ENCODE results near the gene APBB2.

APBB2 gene

DNA sequence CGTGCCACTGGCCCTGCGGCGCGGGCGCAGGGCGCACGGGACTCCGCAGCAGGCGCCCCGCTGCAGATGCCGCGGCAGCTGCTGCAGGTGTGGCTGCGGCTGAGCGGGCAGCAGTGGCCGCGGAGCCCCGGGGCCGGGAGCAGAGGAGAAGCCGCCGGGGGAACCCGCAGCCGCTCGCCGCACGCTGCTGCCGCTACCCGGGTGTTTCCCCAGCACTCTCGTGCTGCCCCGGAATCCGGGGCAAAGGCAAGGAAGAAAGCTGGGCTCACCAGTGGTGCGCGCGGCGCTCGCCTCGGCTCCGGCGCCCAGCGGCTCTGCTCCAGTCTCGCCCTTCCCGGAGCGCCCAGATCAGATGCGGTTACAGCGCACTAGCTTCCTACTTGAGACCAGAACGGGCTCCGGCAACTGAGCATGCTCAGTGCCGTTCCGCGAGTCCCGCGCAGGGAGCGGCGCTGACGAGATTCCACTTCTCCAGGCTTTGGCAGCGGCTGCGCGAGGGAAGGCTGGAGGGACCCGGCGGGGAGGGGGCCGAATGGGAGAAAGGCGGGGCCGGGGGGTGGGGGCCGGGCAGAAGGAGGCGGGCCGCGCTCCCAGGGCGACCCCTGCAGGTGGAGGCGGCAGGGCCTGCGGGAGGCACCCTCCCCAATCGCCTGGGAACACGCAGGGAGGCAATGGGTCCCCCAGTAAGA, at the start of gene APBB2:
Gene APBB2 (minus strand): TSS at position 407 of the 689 bp plus-strand sequence. CDS start 181,288 bp downstream, outside the sequence.
- DNase-seq = peak; percentile 61

DNA sequence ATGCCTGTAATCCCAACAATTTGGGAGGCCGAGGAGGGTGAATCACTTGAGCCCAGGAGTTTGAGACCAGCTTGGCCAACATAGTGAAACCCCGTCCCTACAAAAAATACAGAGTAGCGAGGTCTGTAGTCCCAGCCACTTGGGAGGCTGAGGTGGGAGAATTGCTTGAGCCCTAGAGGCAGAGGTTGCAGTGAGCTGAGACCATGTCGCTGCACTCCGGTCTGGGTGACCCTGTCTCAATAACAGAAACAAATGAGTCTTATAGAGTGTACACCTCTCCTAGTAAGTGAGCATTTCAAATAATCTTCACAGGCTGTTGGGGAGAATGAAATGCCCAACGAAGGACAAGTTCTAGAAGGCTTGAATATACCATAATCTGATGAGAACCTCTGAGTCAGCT, 47.9 kb upstream of the APBB2 start:
- DNase-seq = no peak

DNA sequence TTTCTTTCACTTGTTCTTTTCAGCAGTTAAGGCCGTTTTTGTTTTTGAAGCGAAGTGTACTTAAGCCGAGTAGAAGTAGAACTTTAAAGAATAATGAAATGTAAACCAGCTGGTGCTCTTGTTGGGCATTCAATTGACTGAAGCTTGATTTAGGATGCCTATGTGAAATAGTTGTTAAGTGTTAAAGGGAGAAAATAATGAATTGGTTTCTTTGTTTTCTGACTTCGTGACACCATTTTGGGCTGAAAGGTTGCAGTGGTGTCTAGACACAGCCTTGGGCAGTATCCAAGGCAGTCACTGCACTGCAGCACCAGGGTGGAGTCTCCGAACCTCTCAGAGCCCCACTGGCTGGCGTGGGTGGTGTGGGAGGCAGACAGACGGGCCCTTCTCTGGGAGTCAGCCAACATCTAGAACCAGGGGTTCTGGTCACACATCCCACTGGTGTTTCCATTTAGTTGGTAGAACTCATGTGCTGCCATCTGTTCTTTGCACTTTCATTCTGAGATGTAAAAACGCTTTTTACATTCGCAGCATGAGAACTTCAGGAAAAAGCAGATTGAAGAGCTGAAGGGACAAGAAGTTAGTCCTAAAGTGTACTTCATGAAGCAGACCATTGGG, 45.9 kb upstream of the APBB2 start:
- no peak for DNase-seq

DNA sequence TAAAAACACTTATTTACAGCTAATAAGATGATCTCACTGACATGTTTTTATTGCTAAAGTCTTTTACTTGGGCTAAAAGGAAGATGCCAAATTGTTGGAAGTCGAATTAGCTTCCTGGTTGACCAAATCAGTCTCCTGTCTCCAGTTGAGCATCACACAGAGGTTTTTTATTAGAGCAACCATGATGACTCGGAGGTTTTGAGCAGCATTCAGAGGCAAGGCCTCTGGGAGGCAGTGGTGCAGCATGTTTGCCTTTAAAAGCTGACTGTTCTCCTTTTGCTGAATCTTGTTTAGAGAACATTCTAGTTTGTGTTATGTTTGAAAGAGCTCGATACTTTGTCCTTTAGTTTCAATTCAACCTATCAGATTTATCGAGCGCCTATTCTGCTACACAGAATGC, 44.4 kb upstream of the APBB2 start:
- no peak for DNase-seq

DNA sequence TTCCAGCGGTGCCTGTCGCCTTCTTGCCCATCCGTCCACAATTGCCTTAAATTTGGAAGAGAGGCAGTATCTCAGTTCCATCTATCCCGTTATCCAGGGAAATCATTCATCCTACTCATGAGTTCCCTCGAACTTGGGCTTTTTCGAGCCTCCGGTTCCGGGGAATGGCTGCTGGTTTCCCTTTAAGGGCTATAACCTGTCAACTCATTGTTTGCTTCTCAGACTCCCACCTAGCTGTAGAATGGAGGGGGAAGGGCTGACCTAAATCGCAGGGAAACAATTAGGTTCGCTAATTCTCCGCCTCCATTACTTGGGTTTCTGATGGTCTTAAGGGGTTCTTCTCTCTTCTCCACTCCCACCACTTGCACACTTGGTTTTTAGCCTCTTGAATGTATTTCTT, 43.6 kb upstream of the APBB2 start:
- DNase-seq = no peak

DNA sequence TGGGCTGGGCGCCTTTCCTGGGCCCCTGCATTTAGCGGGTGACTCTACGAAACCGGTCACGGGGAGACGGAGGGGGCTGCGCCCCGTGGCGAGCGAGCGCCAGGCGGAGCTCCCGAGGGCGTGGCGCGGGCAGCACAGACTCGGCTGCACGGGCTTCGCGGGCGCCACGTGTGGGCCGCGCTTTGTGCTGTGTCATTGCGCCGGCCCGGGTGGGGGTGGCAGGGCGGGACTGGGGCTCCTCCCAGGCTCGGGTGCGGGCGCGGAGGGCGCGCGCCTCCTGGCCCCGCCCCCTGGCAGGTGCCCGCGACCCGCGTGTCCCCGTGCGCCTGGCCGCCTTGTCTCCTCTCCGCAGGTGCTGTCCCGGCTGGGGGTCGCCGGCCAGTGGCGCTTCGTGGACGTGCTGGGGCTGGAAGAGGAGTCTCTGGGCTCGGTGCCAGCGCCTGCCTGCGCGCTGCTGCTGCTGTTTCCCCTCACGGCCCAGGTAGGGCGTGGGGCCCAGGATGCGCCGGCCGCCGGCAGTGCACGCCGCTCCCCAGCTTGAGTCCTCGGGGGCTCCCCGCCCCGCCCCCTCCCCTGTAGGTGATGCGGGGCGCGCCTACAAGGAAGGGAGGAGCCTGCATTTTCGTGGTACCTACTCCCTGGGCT, 43.0 kb upstream of the APBB2 start:
- DNase-seq = peak; percentile 8

DNA sequence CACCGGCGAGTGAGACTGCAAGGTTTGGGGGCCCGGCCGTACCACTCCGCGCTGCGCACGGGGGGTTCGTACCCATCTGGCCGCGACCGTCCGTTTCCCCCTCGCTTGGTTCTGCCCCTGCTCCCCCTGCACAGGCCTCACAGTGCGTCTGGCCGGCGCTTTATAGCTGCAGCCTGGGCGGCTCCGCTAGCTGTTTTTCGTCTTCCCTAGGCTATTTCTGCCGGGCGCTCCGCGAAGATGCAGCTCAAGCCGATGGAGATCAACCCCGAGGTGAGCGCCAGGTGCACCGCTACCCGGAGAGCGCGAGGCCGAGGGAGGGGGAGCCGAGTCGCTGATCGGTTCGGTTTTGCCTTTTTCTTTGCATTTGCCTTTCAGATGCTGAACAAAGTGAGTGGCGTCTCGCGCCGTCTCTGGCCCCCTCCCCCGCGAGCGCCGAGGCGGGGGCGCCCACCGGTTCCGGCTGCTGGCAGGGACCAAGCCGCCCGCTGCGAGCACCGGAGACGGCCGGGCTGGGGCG, 42.5 kb upstream of the APBB2 start, which contains the start of gene UCHL1:
Gene UCHL1 (plus strand): TSS at position 189 of the 517 bp plus-strand sequence. CDS start 49 bp downstream, at position 238.
- DNase-seq = no peak

DNA sequence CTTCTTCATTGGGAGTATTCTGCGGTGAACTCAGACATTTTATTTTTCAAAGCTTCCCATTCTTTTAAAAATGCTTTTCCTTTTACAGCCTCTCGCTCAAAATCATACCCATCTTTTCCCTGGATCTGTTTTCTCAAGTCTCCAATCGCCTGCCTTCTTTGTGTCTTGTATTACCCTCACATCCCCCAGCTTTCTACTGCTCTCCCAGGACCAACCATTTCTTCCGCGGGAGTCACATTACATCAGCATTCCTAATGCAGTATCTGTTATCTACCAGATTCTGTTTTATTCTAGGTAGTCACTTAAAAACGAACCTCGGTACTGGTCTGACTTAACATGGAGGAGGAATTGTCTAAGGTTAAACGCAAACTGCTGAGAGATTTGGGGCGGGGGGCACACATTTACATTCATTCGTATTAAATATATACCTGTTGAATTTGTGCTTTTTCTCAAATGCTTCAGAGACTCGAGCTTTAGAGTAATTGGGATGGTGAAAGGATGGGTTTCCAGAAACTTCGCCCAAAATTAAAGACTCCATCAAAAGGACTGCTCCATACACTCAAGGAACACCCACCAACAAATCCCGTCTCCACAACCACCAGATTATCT, 41.9 kb upstream of the APBB2 start:
- no peak for DNase-seq

DNA sequence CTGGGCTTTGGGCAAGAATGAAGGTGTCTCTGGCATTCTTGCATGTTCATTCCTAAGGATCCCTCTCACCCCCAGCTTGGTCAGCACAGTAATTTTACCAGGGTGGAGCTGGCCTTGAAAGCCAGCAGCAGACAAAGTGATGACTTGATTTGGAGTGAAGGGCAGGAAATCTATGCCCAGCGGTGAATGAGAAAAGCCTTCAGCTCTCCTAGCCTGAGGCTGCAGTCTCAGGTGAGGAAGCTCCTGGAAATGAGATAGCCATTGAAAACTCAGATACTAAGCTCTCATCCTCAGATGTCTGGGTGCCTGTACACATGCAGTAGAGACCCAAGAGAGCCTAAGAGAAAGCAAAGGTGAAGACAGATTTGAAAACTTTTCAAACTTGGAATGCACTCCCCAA, 31.6 kb upstream of the APBB2 start:
- no peak for DNase-seq

DNA sequence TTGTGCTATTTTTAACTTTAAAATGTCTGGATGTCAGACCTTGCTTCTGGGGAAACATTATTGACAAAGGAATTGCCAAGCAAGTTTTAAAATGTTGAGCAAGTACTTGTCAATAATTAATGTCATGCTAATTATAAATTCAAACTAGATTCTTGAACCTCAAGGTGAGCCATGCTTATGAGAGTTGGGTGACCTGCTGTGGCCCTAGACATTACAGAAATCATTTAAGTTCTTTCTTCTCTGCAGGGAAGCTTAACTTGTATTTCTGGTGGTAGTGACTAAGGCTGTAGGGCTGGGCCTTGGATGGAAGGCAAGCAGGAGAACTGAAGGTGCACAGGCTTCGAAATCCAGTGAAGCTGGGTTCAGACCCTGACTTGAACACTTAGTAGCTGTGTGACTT, 27.6 kb upstream of the APBB2 start:
- no peak for DNase-seq

DNA sequence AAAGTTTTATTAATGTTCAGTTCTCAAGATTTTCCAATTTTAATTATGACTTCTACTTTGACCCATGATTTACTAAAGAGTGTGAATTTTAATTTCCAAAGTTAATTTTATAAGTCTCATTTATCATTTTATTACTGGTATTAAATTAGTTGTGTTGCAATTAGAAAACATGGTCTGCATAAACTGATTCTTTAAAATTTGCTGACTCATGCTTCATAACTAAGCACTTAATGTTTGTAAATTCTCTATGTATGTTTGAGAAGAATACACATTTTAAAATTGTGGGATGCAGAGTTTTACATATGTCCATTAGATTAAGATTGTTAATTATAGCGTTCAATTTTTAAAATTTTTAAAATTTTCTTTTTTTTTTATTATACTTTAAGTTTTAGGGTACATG, 22.2 kb upstream of the APBB2 start:
- no peak for DNase-seq

DNA sequence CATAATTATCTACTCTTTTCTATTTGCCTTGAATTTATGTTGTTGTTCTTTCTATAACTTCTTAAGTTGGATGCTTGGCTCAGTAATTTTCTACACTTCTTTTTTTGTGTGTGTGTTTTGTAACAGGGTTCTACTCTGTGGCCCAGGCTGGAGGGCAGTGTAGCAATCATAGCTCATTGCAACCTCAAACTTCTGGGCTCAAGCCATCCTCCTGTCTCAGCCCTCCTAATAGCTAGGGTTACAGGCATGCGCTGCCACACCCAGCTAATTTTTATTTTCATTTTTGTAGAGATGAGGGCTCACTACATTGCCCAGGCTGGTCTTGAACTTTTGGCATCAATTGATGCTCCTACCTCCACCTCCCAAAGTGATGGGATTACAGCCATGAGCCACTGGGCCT, 21.7 kb upstream of the APBB2 start:
- DNase-seq = no peak

DNA sequence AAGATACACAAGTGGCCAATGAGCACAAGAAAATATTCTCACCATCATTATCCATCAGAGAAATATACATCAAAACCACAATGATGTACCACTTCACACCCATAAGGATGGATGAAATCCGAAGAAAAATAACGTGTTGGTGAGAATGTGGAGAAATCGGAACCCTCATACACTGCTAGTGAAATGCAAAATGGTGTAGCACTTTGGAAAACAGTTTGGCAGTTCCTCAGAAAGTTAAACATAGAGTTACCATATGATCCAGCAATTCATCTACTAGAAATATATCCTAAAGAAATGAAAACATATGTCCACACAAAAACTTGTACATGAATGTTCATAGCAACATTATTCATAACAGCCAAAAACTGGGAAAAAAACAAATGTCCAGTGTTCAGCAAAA, 18.5 kb upstream of the APBB2 start:
- DNase-seq = no peak

DNA sequence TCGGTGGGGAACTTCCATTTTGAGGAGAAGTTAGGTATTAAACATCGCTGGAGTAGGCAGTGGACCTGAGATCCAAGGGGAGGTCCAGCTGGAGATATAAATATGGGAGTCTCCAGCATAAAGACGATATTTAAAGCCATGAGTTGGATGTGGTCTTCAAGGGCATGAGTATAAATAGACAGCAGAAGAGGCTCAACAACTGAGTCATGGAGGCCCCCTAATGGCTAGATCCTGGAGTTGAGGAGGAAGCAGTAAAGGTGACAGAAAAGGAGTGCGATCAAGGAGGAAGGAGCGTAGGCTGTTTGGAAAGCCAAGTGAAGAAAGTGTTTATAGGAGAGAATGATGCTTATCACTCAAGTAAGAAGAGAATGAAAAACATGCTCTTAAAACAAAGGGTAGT, 18.1 kb upstream of the APBB2 start:
- DNase-seq = no peak

DNA sequence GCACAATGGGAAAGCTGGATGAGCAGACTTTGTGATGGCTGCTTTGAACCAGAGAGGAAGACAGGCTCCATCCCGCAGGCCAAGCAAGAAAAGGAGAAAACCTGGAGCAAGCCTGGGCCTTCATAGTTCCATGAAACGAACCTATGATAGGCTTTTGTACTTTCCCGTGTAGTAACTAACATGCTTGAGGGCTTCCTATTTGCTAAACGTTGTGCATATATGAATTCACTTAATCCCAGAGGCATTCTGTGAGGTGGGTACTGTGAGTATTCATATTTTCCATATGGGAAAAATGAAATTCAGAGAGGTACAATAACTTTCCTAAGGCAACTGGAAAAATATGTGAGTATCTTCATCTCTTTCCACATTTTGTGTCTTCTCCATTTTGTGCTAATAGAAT, 13.6 kb upstream of the APBB2 start:
- DNase-seq = no peak

DNA sequence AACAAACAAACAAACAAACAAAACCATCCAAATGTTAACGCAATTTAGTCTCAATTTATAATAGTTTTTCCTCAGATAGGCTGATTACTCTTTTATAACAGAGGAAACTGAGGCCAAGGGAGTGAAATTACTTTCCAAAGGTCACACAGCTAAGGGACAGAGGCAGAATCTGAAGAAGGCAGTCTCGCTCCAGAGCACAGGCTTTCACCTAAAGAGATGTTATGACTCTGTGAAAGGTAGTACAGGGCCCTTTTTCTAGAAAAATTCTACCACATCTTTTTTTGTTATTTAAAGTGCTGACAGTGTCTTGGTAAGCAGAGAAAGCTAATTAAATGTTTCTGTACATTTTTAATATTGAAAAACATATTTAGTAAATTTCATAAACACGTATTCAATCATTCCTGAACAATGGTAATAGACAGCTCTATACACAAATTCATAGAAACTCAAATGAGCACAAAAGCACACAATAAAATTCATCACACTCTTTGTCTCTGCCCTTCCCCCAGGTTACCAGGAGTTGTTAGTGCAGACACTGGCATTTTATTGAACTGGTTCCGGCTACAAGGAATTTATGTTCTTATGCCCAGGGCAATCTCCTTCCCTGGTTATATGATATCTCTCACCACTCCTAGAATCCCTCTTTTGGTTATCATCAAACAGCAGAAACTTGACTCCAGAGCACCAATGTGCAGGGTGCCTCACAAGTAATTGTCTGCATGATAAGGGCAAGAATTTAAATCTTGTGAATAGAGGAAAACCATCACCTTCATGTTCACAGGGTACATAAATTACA, 7.7 kb upstream of the APBB2 start:
- no peak for DNase-seq

DNA sequence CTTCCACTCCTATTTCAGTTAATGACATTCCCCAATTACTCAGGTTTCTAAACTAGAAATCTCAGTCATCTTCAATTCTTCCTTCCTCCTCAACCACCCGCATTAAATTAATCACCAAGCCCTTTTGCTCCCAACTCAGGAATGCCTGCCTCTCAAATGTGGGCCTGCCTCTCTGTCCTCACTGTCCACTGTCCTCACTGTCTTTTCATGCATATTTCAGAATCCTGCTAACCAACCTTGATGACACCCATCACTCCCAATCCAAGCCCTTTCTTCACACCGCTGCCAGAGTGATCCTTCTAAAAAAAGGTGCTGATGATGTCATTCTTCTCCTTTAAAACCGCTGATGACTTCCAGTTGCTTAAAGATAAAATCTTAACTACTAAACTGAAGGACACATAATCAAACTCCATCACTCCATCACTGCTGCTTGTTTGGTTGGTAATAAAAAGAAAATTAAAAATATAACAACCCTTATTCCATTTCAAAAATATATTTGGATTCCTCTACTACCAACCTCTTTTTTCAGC, 5.1 kb upstream of the APBB2 start:
- no peak for DNase-seq

DNA sequence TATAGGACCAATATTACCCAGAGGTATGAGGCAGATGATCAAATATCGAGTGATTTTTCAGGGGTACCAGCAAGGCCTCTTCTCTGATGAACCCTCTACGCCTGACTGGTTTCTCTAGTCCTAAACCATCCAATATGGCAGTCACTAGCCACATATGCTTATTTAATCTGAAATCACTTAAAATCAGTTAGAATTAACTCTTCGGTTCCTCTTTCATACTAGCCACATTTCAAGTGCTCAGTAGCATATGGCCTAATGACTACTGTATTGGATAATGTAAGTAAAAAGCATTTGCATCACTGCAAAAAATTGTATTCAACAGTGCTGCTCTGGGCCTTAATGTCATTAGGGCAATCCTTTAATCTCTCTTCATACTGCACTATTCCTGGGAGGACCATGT, 4.4 kb upstream of the APBB2 start:
- DNase-seq = no peak

DNA sequence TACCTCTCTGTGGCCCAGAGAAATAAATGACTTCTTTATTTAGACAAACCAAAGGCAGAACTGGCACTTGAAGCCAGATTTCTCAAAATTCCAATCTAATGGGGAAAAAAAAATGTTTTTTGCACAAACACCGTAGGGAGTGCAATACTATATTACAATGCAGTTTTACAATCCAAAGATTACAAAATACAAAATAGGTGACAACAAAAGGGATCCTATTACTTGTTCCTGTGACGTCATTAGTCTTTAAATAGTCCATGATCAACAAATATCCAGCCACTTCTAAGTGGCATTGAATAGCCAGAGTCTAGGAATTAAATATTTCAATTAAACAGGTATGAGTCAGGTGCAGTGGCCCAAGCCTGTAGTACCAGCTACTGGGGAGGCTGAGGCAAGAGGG, 3.0 kb upstream of the APBB2 start:
- DNase-seq = no peak

DNA sequence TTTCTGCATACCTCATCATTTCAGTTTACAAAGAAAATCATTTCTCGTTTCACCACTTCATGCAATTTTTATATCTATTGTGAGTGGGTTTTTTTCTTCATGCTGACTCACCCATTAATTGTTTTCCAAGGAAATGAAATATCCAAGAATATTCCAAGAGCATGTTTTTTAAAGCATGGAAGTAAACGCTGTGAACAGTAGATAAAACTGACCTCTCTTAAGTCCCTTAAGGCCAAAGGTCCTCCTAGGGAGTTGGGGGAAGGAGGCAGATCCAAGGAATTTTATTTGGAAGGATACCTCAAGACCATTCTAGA, 2.6 kb upstream of the APBB2 start:
- DNase-seq = no peak

DNA sequence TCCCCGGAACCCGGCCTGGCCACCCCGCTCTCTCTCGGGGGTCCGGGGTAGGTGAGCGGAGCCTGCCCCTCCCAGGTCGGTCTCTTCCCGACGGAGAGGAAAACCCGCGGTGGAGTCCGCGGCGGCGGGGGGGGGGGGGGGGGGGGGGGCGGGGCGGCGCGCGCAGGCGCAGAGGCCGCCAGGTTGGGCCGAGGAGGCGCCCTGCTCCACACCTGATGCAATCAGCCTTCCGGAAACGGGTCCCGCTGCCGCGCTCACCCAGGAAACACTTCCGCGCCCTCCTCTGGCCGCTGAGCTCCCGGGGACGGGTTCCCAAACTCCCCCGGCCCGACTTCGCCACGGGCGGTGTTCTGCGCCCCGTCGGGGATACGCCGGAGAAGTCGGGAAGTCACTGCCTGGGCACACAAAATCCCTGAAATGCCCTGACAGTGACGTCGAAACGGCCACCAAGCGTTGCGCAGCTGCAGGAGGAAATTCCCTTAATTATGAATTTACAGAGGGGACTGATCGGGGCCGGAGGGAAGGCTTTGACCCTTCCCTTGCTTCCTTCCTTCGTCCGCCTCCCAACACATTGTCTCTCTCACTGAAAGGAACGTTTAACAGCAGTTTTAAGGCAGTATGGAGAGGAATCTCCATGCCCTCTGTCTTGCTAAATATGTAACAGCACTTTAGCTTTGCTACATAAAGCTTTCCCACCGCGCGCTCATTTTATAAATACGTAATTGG, 2.1 kb upstream of the APBB2 start:
- peak; percentile 75 for DNase-seq

DNA sequence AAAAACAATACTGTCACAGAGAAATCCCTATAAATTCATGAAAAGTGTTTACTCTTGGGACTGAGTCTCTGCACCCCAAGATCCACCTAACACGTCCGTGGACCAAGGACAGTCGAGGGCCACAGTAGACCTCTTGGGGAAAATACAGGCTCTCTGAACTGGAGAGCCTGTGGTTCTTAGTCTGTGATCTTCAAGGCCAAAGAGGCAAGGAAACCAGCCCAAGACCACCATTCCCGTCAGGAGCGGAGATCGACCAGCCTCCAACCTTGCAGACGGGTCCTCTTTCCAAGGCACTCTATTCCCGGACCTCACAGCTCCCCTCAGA, 1.6 kb upstream of the APBB2 start:
- no peak for DNase-seq

All from activated CD4-positive, alpha-beta T cell treated with anti-CD3 and anti-CD28 coated beads, Interleukin-2, amount 50 U/mL, for 16 hours (primary cell).